ENCODE results near the gene NTM. TPM values are rescaled to one million over a fixed set of nuclear protein-coding genes. Genes with fewer than 3 reads are reported as not detected.

The NTM gene
- total and polyA plus RNA-seq, 2 of the 8 experiments (the other 6 are each of a cell fraction or from before 2014, with no cell fraction given) = 13.4 to 20.0 TPM

DNA sequence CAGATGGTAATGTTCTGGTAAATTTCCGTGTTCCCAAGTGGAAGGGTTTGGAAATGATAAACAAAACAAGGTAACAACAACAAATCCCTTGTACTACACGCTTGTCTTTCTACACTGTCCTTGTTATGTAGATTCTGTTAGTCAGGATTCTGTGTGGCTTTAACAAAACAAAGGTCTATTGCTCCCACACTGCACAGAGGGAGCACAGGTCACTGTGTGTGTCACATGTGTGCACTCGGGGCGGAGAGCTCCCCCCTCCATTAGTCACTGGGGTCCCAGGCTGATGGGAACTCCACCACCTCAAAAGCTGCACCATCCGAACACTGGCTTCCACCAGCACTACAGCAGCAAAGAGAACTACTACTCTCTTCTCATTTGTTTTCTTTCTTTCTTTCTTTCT is 227.9 kb downstream of the NTM start:
- no peaks in the 10 kb centered on the region for H3K36me3 ChIP-seq (ENCODE audit: control insufficient read depth in 2 of 4, insufficient read depth in 4 of 4, low read length in 3 of 4)
- H2AFZ ChIP-seq (ENCODE audit: low read length) = no peak overlapping the region
- H2BK15ac ChIP-seq (ENCODE audit: low read length) = no peak overlapping the region
- H4K91ac ChIP-seq (replicated peaks; ENCODE audit: insufficient read length, low read length) = no peak overlapping the region
- no peaks in the 10 kb centered on the region for H3K79me1 ChIP-seq (ENCODE audit: low read depth, low read length)
- H3K9me3 ChIP-seq (ENCODE audit: insufficient read depth in 2 of 2, low read depth in 1 of 2, low read length in 1 of 2) = no peaks in the 10 kb centered on the region
- FAIRE-seq = no peak
- no peak overlapping the region for H4K8ac ChIP-seq (ENCODE audit: extremely low read depth, insufficient read depth, low read length)
- ChIA-PET POLR2A (ENCODE audit: partially characterized antibody) (no interaction called here), CTCF (ENCODE audit: partially characterized antibody) (interaction anchor here (0.7 to 38.6 kb wide), 9 partner anchors 12 to 598 kb away, joined by 3 to 1023 read pairs (median 4); no protein-coding TSS in a partner anchor)
- no peaks in the 10 kb centered on the region for H3K23me2 ChIP-seq (ENCODE audit: low read depth, low read length)
- H3K4me1 ChIP-seq (replicated peaks in 1 of 4; ENCODE audit: control insufficient read depth in 3 of 4, insufficient read depth in 4 of 4, low read length in 3 of 4) = peaks cover 0 to 5% (median 2%) of the 10 kb centered on the region in 4 experiments; a peak in 5 of 7 replicates
- H2BK120ac ChIP-seq (replicated peaks; ENCODE audit: low read depth, low read length) = no peak overlapping the region
- H3K18ac ChIP-seq (ENCODE audit: extremely low read depth, low read length) = no peak overlapping the region
- H3K56ac ChIP-seq (replicated peaks; ENCODE audit: insufficient read length, low read depth, low read length) = no peak overlapping the region
- H4K20me1 ChIP-seq (replicated peaks in 1 of 2; ENCODE audit: control insufficient read depth in 1 of 2, insufficient read depth in 2 of 2, low read length in 2 of 2) = no peaks in the 10 kb centered on the region
- H2BK20ac ChIP-seq (ENCODE audit: low read length) = no peak overlapping the region
- no peak for DNase-seq (ENCODE audit: low read depth in 1 of 2, low spot score in 2 of 2)
- H4K5ac ChIP-seq (ENCODE audit: insufficient read length, low read depth, low read length) = no peak overlapping the region
- no peak overlapping the region for H3K4me3 ChIP-seq (ENCODE audit: extremely low read depth in 1 of 4, insufficient read depth in 2 of 4, low read depth in 3 of 4, low read length in 4 of 4)
- no peak overlapping the region for H3K4me2 ChIP-seq (ENCODE audit: insufficient read depth in 1 of 2, low read depth in 2 of 2, low read length in 2 of 2)
- no peak overlapping the region for H3K27ac ChIP-seq (ENCODE audit: low read depth, low read length)
- H3K14ac ChIP-seq (ENCODE audit: insufficient read length) = no peak overlapping the region
- H3K27me3 ChIP-seq (replicated peaks in 1 of 4; ENCODE audit: control insufficient read depth in 3 of 4, extremely low read depth in 1 of 4, insufficient read depth in 3 of 4, low read length in 3 of 4) = no peaks in the 10 kb centered on the region; a peak in 1 of 7 replicates
- H2BK5ac ChIP-seq (ENCODE audit: low read depth, low read length) = no peak overlapping the region
- no peak overlapping the region for H3K9ac ChIP-seq (replicated peaks in 1 of 4; ENCODE audit: extremely low read depth in 1 of 4, low read depth in 3 of 4, low read length in 3 of 4)
- H3K4ac ChIP-seq (replicated peaks; ENCODE audit: insufficient read length, low read depth, low read length) = no peak overlapping the region
- H3K23ac ChIP-seq (ENCODE audit: insufficient read length) = no peak overlapping the region
- H2BK12ac ChIP-seq (ENCODE audit: low read depth, low read length) = no peak overlapping the region
- H3K79me2 ChIP-seq (ENCODE audit: control insufficient read depth in 1 of 2, insufficient read depth in 2 of 2, low read length in 2 of 2) = no peaks in the 10 kb centered on the region
- WGBS, 2 experiments (ENCODE audit: extremely low coverage in 1 of 2, insufficient coverage in 1 of 2, insufficient read length in 1 of 2, insufficient replicate concordance in 2 of 2, low coverage in 1 of 2, low lambda C conversion rate in 2 of 2, missing lambda C conversion rate in 1 of 2) = 79% methylated on average over 5 of the region's 5 CpGs; no CpG with 5 or more reads in 1 of the 2 experiments
- no peak overlapping the region for H2AK5ac ChIP-seq (ENCODE audit: low read depth, low read length)
- TF ChIP-seq GTF2F1 (IDR thresholded peaks at IDR 0.05; ENCODE audit: borderline replicate concordance, low read depth, low read length) = no peak
- TF ChIP-seq ZNF274 (IDR thresholded peaks at IDR 0.05; ENCODE audit: borderline replicate concordance, extremely low read depth, low read length) = no peak
- no peak for TF ChIP-seq CEBPB (IDR thresholded peaks at IDR 0.05; ENCODE audit: low read depth, low read length)
- no peak for TF ChIP-seq MAFK (IDR thresholded peaks at IDR 0.05; ENCODE audit: low read depth, low read length)
- TF ChIP-seq CHD2 (IDR thresholded peaks at IDR 0.05; ENCODE audit: low read length) = no peak
- no peak for TF ChIP-seq KDM4A (IDR thresholded peaks at IDR 0.05; ENCODE audit: low read depth, low read length, severe bottlenecking)
- TF ChIP-seq POU5F1 (IDR thresholded peaks at IDR 0.05; ENCODE audit: low read depth, low read length) = no peak
- no peak for TF ChIP-seq E2F6 (IDR thresholded peaks at IDR 0.05)
- TF ChIP-seq SP1 (IDR thresholded peaks at IDR 0.05; ENCODE audit: low read depth, low read length) = no peak
- TF ChIP-seq ATF3 (IDR thresholded peaks at IDR 0.05; ENCODE audit: insufficient read depth, low read depth, low read length) = no peak
- no peak for TF ChIP-seq BCL11A (IDR thresholded peaks at IDR 0.05; ENCODE audit: low read depth in 2 of 2, low read length in 2 of 2)
- TF ChIP-seq JUN (IDR thresholded peaks at IDR 0.05; ENCODE audit: low read depth, low read length) = no peak
- TF ChIP-seq SAP30 (IDR thresholded peaks at IDR 0.05; ENCODE audit: insufficient read depth, insufficient replicate concordance, low read length) = no peak
- no peak for TF ChIP-seq NRF1 (IDR thresholded peaks at IDR 0.05; ENCODE audit: low read depth, low read length)
